C1 segment of cervical spinal cord (tissue), 14 donors: Measurements from ENCODE around the gene MAGEA2B.
"Not testable (repeated sequence)": the region's sequence is repeated elsewhere in the genome, so short reads cannot be mapped to it uniquely, and the experiment has no call there.

Experiments
- DNase-seq, 14 donors: peaks; one replicate each; lab custom pipeline; 2025; lab: John Stamatoyannopoulos, UW

MAGEA2B gene

DNA sequence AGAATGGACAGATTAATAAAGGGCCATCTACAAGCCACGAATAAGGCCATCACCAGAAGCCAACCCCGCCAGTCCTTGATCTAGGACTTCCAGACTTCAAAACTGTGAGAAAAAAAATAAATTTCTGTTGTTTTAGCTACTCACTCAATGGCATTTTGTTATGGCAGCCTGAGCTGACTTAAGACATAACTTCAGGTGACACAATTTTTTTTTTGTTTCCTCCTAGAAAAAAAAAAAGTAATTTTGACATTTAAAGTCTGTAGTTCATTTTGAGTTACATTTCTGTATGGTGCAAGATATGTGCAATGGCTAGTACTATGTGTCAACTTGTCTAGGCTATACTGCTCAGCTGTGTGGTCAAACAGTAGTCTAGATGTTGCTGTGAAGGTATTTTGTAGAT, 44.5 kb downstream of the MAGEA2B start, which contains the start of gene CSAG3:
Gene CSAG3 (plus strand): TSS at position 301 of the 400 bp plus-strand sequence.
- DNase-seq = not testable (repeated sequence)

DNA sequence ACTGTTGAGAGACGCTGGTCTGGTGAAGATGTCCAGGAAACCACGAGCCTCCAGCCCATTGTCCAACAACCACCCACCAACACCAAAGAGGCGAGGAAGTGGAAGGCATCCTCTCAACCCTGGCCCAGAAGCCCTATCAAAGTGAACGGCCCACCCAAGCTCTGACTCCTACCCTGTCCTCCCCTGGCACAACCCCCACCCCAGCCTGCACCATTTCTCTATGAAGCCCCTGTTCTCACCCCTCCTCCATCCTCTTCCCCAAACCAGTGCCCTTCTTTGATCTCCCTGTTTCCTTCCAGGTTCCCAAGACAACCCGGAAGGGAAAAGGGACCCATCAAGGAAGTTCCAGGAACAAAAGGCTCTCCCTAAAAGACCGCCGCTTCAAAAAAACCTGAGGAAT, 45.1 kb downstream of the MAGEA2B start:
- DNase-seq = not testable (repeated sequence)

DNA sequence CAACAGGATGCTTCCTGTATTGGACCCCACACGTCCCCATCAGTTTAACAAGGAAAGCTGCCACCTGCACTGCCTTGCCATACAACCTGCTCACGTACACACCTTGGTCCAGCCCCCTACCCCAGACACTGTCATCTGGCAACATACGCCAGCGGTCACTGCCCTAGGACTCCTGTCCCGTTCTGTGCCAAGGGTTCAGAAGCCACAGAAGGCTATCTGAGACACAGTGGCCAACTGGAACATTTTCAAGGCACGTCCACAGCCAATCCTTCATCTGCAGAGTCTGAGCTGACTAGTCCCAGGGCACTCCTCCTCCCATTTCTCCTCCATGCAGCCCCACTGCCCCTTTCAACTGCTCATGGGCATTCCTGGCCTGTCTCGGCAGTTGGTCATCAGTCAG, 47.2 kb downstream of the MAGEA2B start:
- not testable (repeated sequence) for DNase-seq

DNA sequence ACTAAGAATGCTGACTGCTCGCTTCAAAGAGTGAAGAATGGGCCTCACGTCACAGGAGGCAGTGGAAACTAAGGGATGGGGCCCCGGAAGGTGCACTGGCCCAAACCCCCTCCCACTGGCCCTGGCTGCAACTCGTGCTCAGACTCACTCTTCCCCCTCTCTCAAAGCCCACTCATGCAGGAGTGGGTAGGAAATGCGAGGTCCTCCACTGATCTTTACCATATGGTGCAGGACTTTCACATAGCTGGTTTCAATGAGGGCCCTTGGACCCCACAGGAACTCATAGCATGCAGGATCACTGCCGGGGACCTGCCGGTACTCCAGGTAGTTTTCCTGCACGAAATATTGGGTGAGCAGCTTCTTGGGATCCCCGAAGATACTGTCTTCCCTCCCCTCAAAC, 52.1 kb downstream of the MAGEA2B start:
- DNase-seq = not testable (repeated sequence)
